EH (cell line): Measurements from ENCODE around the gene CDH22.

Experiments used
- DNase-seq: peaks from one replicate; pipeline ENCODE4 v3.0.0-alpha.2; 2015; ENCODE audit warnings: low read depth

CDH22 gene

GRCh38 chr20:46268131-46268614, 40.1 kb downstream of the CDH22 start:
- DNase-seq = no peak

GRCh38 chr20:46267108-46268105, 40.9 kb downstream of the CDH22 start:
- DNase-seq = no peak

GRCh38 chr20:46265539-46265938, 42.8 kb downstream of the CDH22 start:
- DNase-seq = no peak

GRCh38 chr20:46264391-46265266, 43.7 kb downstream of the CDH22 start:
- no peak for DNase-seq

GRCh38 chr20:46261456-46262253, 46.6 kb downstream of the CDH22 start:
- DNase-seq = no peak

- no peak for DNase-seq
Measured at GRCh38 chr20:46260936-46261454, 47.3 kb downstream of the CDH22 start.

GRCh38 chr20:46260480-46260879, 47.8 kb downstream of the CDH22 start:
- no peak for DNase-seq

GRCh38 chr20:46259260-46259859, 48.9 kb downstream of the CDH22 start:
- no peak for DNase-seq

- no peak for DNase-seq
Measured at GRCh38 chr20:46257887-46258286, 50.4 kb downstream of the CDH22 start.

GRCh38 chr20:46256293-46256692, 52.0 kb downstream of the CDH22 start:
- no peak for DNase-seq

GRCh38 chr20:46255440-46256104, 52.7 kb downstream of the CDH22 start:
- no peak for DNase-seq

GRCh38 chr20:46253391-46253790, 54.9 kb downstream of the CDH22 start:
- DNase-seq = peak; percentile 15

- no peak for DNase-seq
Measured at GRCh38 chr20:46252352-46253091, 55.8 kb downstream of the CDH22 start.

- no peak for DNase-seq
Measured at GRCh38 chr20:46251211-46251673, 57.1 kb downstream of the CDH22 start.

- no peak for DNase-seq
Measured at GRCh38 chr20:46250772-46251171, 57.5 kb downstream of the CDH22 start.

GRCh38 chr20:46249671-46250070, 58.6 kb downstream of the CDH22 start:
- no peak for DNase-seq

GRCh38 chr20:46246559-46246958, 61.7 kb downstream of the CDH22 start:
- no peak for DNase-seq

GRCh38 chr20:46243707-46244628, 64.3 kb downstream of the CDH22 start:
- no peak for DNase-seq

- no peak for DNase-seq
Measured at GRCh38 chr20:46242390-46242789, 65.9 kb downstream of the CDH22 start.
